DOHH2 (cell line): ENCODE data around the gene CD14.

Experiments
- H3F3A ChIP-seq: fragments of 200-600 bp; sonication (generic), shearing (Covaris generic); 2 replicates; pipeline ENCODE4 v1.6.0; 2016; ENCODE audit warnings: antibody characterized with exemption, mild to moderate bottlenecking; ENCODE audit not compliant: control insufficient read depth, insufficient read depth
- H3K27ac ChIP-seq: fragments of 200-600 bp; sonication (generic); 2 replicates; pipeline ENCODE4 v1.5.1; 2014; ENCODE audit warnings: low read depth, mild to moderate bottlenecking, low read length, moderate library complexity
- H3K27me3 ChIP-seq: fragments of 200-600 bp; sonication (generic); 2 replicates; pipeline ENCODE4 v1.6.1; 2014; ENCODE audit warnings: mild to moderate bottlenecking, low read length, mixed read lengths; ENCODE audit not compliant: control insufficient read depth
- H3K36me3 ChIP-seq: fragments of 200-600 bp; sonication (generic); 2 replicates; pipeline ENCODE4 v1.6.1; 2014; ENCODE audit warnings: mild to moderate bottlenecking, low read length, moderate library complexity, mixed read lengths; ENCODE audit not compliant: control insufficient read depth
- H3K4me1 ChIP-seq: fragments of 200-600 bp; sonication (generic); 2 replicates; pipeline ENCODE4 v1.6.1; 2014; ENCODE audit warnings: mild to moderate bottlenecking, low read length, mixed read lengths; ENCODE audit not compliant: control insufficient read depth
- H3K4me2 ChIP-seq: fragments of 200-600 bp; sonication (generic); 2 replicates; pipeline ENCODE4 v1.6.0; 2014; ENCODE audit warnings: mild to moderate bottlenecking, low read length, moderate library complexity
- H3K4me3 ChIP-seq: fragments of 200-600 bp; sonication (generic); 2 replicates; pipeline ENCODE4 v1.5.1; 2014; ENCODE audit warnings: mild to moderate bottlenecking, low read length, mixed read lengths
- H3K79me2 ChIP-seq: fragments of 200-600 bp; sonication (generic); 2 replicates; pipeline ENCODE4 v1.6.1; 2014; ENCODE audit warnings: mild to moderate bottlenecking, low read length, mixed read lengths; ENCODE audit not compliant: control insufficient read depth
- H3K9me2 ChIP-seq: fragments of 200-600 bp; sonication (generic); replicated peaks from 2 replicates; pipeline ENCODE4 v1.6.1; 2014; ENCODE audit warnings: mild to moderate bottlenecking, low read length, mixed read lengths; ENCODE audit not compliant: control insufficient read depth
- H3K9me3 ChIP-seq: fragments of 200-600 bp; sonication (generic); 2 replicates; pipeline ENCODE4 v1.6.1; 2014; ENCODE audit warnings: antibody characterized with exemption, low read length, mixed read lengths; ENCODE audit not compliant: control insufficient read depth, insufficient read depth
- H4K20me1 ChIP-seq: fragments of 200-600 bp; sonication (generic); 2 replicates; pipeline ENCODE4 v1.6.0; 2014; ENCODE audit warnings: low read depth, mild to moderate bottlenecking, antibody characterized with exemption, low read length, moderate library complexity; ENCODE audit not compliant: control insufficient read depth, insufficient read depth
- EZH2phosphoT487 ChIP-seq: fragments of 200-600 bp; sonication (generic); IDR thresholded peaks from 2 replicates; pipeline ENCODE4 v1.6.1; 2017; ENCODE audit warnings: borderline replicate concordance, mild to moderate bottlenecking, antibody characterized with exemption, low read length, moderate library complexity, mixed read lengths
- TF ChIP-seq, protein P1 (sequence below): fragments of 200-600 bp; sonication (generic); IDR thresholded peaks from one replicate; pipeline ENCODE4 v1.5.1; 2014; ENCODE audit warnings: antibody characterized with exemption, mild to moderate bottlenecking, low read depth, low read length; ENCODE audit not compliant: poor library complexity, severe bottlenecking

Gene CD14

DNA sequence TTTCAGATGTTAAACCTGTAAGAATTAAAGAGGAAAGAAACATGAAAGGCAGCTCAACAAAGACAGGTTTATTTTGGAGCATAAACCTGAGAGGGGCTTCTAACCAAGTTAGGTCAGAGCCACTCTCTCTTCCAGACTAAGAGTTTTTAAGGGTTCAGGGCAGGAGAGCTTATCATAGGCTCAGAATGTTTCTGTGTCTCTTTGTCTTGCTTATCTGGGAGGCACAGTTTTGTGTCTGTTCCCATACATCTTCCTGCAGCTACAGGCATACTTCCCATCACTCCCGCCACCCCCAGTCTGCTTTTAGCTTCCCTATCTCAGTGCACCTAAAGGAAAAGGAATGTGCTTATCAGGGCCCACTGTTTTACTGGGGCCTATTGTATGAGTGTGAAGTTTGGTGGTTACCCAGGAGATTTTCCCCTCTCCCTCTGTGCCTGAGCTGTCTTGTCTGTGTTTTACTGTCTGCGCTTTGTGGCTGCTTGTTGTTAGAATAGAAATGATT is 21.9 kb downstream of the CD14 start:
- H3K9me2 ChIP-seq: no peaks in the 10 kb centered on the region
- no peak for TF ChIP-seq EZH2phosphoT487
- TF ChIP-seq, protein P1, sequence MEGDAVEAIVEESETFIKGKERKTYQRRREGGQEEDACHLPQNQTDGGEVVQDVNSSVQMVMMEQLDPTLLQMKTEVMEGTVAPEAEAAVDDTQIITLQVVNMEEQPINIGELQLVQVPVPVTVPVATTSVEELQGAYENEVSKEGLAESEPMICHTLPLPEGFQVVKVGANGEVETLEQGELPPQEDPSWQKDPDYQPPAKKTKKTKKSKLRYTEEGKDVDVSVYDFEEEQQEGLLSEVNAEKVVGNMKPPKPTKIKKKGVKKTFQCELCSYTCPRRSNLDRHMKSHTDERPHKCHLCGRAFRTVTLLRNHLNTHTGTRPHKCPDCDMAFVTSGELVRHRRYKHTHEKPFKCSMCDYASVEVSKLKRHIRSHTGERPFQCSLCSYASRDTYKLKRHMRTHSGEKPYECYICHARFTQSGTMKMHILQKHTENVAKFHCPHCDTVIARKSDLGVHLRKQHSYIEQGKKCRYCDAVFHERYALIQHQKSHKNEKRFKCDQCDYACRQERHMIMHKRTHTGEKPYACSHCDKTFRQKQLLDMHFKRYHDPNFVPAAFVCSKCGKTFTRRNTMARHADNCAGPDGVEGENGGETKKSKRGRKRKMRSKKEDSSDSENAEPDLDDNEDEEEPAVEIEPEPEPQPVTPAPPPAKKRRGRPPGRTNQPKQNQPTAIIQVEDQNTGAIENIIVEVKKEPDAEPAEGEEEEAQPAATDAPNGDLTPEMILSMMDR: no peak
- H3K27ac ChIP-seq: no peak overlapping the region
- H4K20me1 ChIP-seq: no peaks in the 10 kb centered on the region
- H3K9me3 ChIP-seq: peaks cover 4% of the 10 kb centered on the region; the same call in 1 of the 2 replicates
- no peaks in the 10 kb centered on the region for H3K79me2 ChIP-seq
- H3K4me1 ChIP-seq: peaks cover 18% of the 10 kb centered on the region
- no peaks in the 10 kb centered on the region for H3K27me3 ChIP-seq
- no peak overlapping the region for H3K4me2 ChIP-seq
- no peaks in the 10 kb centered on the region for H3F3A ChIP-seq
- H3K36me3 ChIP-seq: no peaks in the 10 kb centered on the region
- no peak overlapping the region for H3K4me3 ChIP-seq

DNA sequence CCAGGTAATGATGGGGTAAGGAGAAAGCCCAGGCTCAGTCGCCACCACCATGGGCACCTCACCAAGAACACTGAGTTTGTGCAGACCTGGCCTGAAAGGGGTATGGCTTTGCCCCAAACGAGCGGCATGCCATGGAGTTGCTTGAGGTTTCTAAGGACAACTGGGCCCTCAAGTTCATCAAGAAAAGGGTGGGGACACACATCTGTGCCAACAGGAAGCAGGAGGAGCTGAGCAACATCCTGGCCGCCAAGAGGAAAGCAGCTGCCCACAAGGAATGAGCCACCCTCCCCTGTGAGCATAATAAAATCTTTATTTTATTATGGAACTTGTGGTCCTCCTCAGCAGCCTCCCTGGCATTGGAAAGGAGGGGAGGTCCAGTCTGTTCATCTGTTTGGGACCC is 23.8 kb downstream of the CD14 start:
- Histone ChIP-seq H3K9me3 (no peaks in the 10 kb centered on the region), H3K4me3 (no peak overlapping the region), H3K27me3 (no peaks in the 10 kb centered on the region), H3K4me2 (no peak overlapping the region), H3K9me2 (no peaks in the 10 kb centered on the region), H3K27ac (no peak overlapping the region), H3K79me2 (no peaks in the 10 kb centered on the region), H3K36me3 (no peaks in the 10 kb centered on the region), H3F3A (no peaks in the 10 kb centered on the region), H3K4me1 (peaks cover 18% of the 10 kb centered on the region), H4K20me1 (no peaks in the 10 kb centered on the region)
- TF ChIP-seq, protein P1: no peak
- no peak for TF ChIP-seq EZH2phosphoT487

- Histone ChIP-seq H3K27me3 (no peaks in the 10 kb centered on the region), H3F3A (no peaks in the 10 kb centered on the region), H3K4me3 (no peak overlapping the region), H4K20me1 (no peaks in the 10 kb centered on the region), H3K9me3 (no peaks in the 10 kb centered on the region), H3K4me1 (peaks cover 18% of the 10 kb centered on the region), H3K79me2 (no peaks in the 10 kb centered on the region), H3K36me3 (no peaks in the 10 kb centered on the region), H3K4me2 (no peak overlapping the region), H3K27ac (no peak overlapping the region), H3K9me2 (no peaks in the 10 kb centered on the region)
- TF ChIP-seq, protein P1: no peak
- TF ChIP-seq EZH2phosphoT487: no peak
Observed at GRCh38 chr5:140608722-140609121, 24.3 kb downstream of the CD14 start.

- Histone ChIP-seq H3K4me1 (peaks cover 10% of the 10 kb centered on the region), H3K27me3 (no peaks in the 10 kb centered on the region), H3K4me3 (no peak overlapping the region), H4K20me1 (no peaks in the 10 kb centered on the region), H3K9me2 (no peaks in the 10 kb centered on the region), H3K9me3 (no peaks in the 10 kb centered on the region), H3K79me2 (no peaks in the 10 kb centered on the region), H3K4me2 (no peak overlapping the region), H3K36me3 (no peaks in the 10 kb centered on the region), H3K27ac (no peak overlapping the region), H3F3A (no peaks in the 10 kb centered on the region)
- TF ChIP-seq, protein P1: no peak
- no peak for TF ChIP-seq EZH2phosphoT487
Observed at GRCh38 chr5:140607031-140607430, 25.9 kb downstream of the CD14 start.
